ENCODE results near the gene GOSR1.

Gene GOSR1

GRCh38 chr17:30503558-30503957 is 26.4 kb downstream of the GOSR1 start:
- Histone ChIP-seq H3K4me1 (ENCODE audit: control insufficient read depth, insufficient read depth, low read length) (no peaks in the 10 kb centered on the region), H3K27ac (ENCODE audit: insufficient read depth, low read depth, low read length, poor library complexity, severe bottlenecking) (no peak overlapping the region), H3K36me3 (ENCODE audit: control insufficient read depth, insufficient read depth, low read length) (peaks cover 22% of the 10 kb centered on the region), H3K4me3 (ENCODE audit: insufficient read depth, low read depth, low read length) (no peak overlapping the region), H3K27me3 (ENCODE audit: control insufficient read depth, insufficient read depth, low read length, poor library complexity, severe bottlenecking) (no peaks in the 10 kb centered on the region), H3K9me3 (ENCODE audit: control insufficient read depth, low read length) (no peaks in the 10 kb centered on the region)
- 96 to 99% methylated on average over 4 of the region's 4 CpGs for WGBS, 2 experiments

GRCh38 chr17:30505868-30506417 is 28.7 kb downstream of the GOSR1 start:
- Histone ChIP-seq H3K9me3 (ENCODE audit: control insufficient read depth, low read length) (no peaks in the 10 kb centered on the region), H3K36me3 (ENCODE audit: control insufficient read depth, insufficient read depth, low read length) (peaks cover 20% of the 10 kb centered on the region), H3K27ac (ENCODE audit: insufficient read depth, low read depth, low read length, poor library complexity, severe bottlenecking) (no peak overlapping the region), H3K4me1 (ENCODE audit: control insufficient read depth, insufficient read depth, low read length) (no peaks in the 10 kb centered on the region), H3K4me3 (ENCODE audit: insufficient read depth, low read depth, low read length) (no peak overlapping the region), H3K27me3 (ENCODE audit: control insufficient read depth, insufficient read depth, low read length, poor library complexity, severe bottlenecking) (no peaks in the 10 kb centered on the region)
- WGBS, 2 experiments = 90 to 98% methylated on average over 6 of the region's 6 CpGs

GRCh38 chr17:30506481-30506880 is 29.3 kb downstream of the GOSR1 start:
- Histone ChIP-seq H3K4me1 (ENCODE audit: control insufficient read depth, insufficient read depth, low read length) (no peaks in the 10 kb centered on the region), H3K36me3 (ENCODE audit: control insufficient read depth, insufficient read depth, low read length) (peaks cover 15% of the 10 kb centered on the region), H3K27ac (ENCODE audit: insufficient read depth, low read depth, low read length, poor library complexity, severe bottlenecking) (no peak overlapping the region), H3K4me3 (ENCODE audit: insufficient read depth, low read depth, low read length) (no peak overlapping the region), H3K9me3 (ENCODE audit: control insufficient read depth, low read length) (no peaks in the 10 kb centered on the region), H3K27me3 (ENCODE audit: control insufficient read depth, insufficient read depth, low read length, poor library complexity, severe bottlenecking) (no peaks in the 10 kb centered on the region)
- 53 to 76% methylated on average over 1 of the region's 1 CpG for WGBS, 2 experiments

GRCh38 chr17:30513346-30513745 is 36.1 kb downstream of the GOSR1 start:
- H3K4me1 ChIP-seq (ENCODE audit: control insufficient read depth, insufficient read depth, low read length) = no peaks in the 10 kb centered on the region
- WGBS, 2 experiments = 88 to 92% methylated on average over 1 of the region's 1 CpG
- no peak overlapping the region for H3K4me3 ChIP-seq (ENCODE audit: insufficient read depth, low read depth, low read length)
- H3K36me3 ChIP-seq (ENCODE audit: control insufficient read depth, insufficient read depth, low read length) = peaks cover 6% of the 10 kb centered on the region
- H3K27me3 ChIP-seq (ENCODE audit: control insufficient read depth, insufficient read depth, low read length, poor library complexity, severe bottlenecking) = no peaks in the 10 kb centered on the region
- H3K27ac ChIP-seq (ENCODE audit: insufficient read depth, low read depth, low read length, poor library complexity, severe bottlenecking) = no peak overlapping the region
- H3K9me3 ChIP-seq (ENCODE audit: control insufficient read depth, low read length) = no peaks in the 10 kb centered on the region

- no peaks in the 10 kb centered on the region for H3K4me1 ChIP-seq (ENCODE audit: control insufficient read depth, insufficient read depth, low read length)
- no peak overlapping the region for H3K4me3 ChIP-seq (ENCODE audit: insufficient read depth, low read depth, low read length)
- H3K27ac ChIP-seq (ENCODE audit: insufficient read depth, low read depth, low read length, poor library complexity, severe bottlenecking) = no peak overlapping the region
- no peaks in the 10 kb centered on the region for H3K9me3 ChIP-seq (ENCODE audit: control insufficient read depth, low read length)
- no peaks in the 10 kb centered on the region for H3K27me3 ChIP-seq (ENCODE audit: control insufficient read depth, insufficient read depth, low read length, poor library complexity, severe bottlenecking)
- peaks cover 6% of the 10 kb centered on the region for H3K36me3 ChIP-seq (ENCODE audit: control insufficient read depth, insufficient read depth, low read length)
- 93 to 97% methylated on average over 3 of the region's 3 CpGs for WGBS, 2 experiments
Measured at GRCh38 chr17:30514895-30515596, 37.8 kb downstream of the GOSR1 start.

GRCh38 chr17:30517786-30518185 is 40.6 kb downstream of the GOSR1 start:
- Histone ChIP-seq H3K36me3 (ENCODE audit: control insufficient read depth, insufficient read depth, low read length) (peaks cover 23% of the 10 kb centered on the region), H3K27me3 (ENCODE audit: control insufficient read depth, insufficient read depth, low read length, poor library complexity, severe bottlenecking) (no peaks in the 10 kb centered on the region), H3K27ac (ENCODE audit: insufficient read depth, low read depth, low read length, poor library complexity, severe bottlenecking) (no peak overlapping the region), H3K9me3 (ENCODE audit: control insufficient read depth, low read length) (no peaks in the 10 kb centered on the region), H3K4me1 (ENCODE audit: control insufficient read depth, insufficient read depth, low read length) (no peaks in the 10 kb centered on the region), H3K4me3 (ENCODE audit: insufficient read depth, low read depth, low read length) (no peak overlapping the region)
- 90 to 99% methylated on average over 1 of the region's 1 CpG for WGBS, 2 experiments

- Histone ChIP-seq H3K4me3 (ENCODE audit: insufficient read depth, low read depth, low read length) (no peak overlapping the region), H3K27me3 (ENCODE audit: control insufficient read depth, insufficient read depth, low read length, poor library complexity, severe bottlenecking) (no peaks in the 10 kb centered on the region), H3K9me3 (ENCODE audit: control insufficient read depth, low read length) (no peaks in the 10 kb centered on the region), H3K36me3 (ENCODE audit: control insufficient read depth, insufficient read depth, low read length) (peaks cover 24% of the 10 kb centered on the region), H3K27ac (ENCODE audit: insufficient read depth, low read depth, low read length, poor library complexity, severe bottlenecking) (no peak overlapping the region), H3K4me1 (ENCODE audit: control insufficient read depth, insufficient read depth, low read length) (no peaks in the 10 kb centered on the region)
- WGBS, 2 experiments = 90 to 94% methylated on average over 5 of the region's 5 CpGs
Measured at GRCh38 chr17:30519166-30519565, 42.0 kb downstream of the GOSR1 start.

- no peaks in the 10 kb centered on the region for H3K4me1 ChIP-seq (ENCODE audit: control insufficient read depth, insufficient read depth, low read length)
- H3K27ac ChIP-seq (ENCODE audit: insufficient read depth, low read depth, low read length, poor library complexity, severe bottlenecking) = no peak overlapping the region
- no peaks in the 10 kb centered on the region for H3K27me3 ChIP-seq (ENCODE audit: control insufficient read depth, insufficient read depth, low read length, poor library complexity, severe bottlenecking)
- H3K36me3 ChIP-seq (ENCODE audit: control insufficient read depth, insufficient read depth, low read length) = peaks cover 22% of the 10 kb centered on the region
- no peaks in the 10 kb centered on the region for H3K9me3 ChIP-seq (ENCODE audit: control insufficient read depth, low read length)
- H3K4me3 ChIP-seq (ENCODE audit: insufficient read depth, low read depth, low read length) = no peak overlapping the region
- WGBS, 2 experiments = 97 to 100% methylated on average over 3 of the region's 3 CpGs
Measured at GRCh38 chr17:30519707-30520106, 42.5 kb downstream of the GOSR1 start.

GRCh38 chr17:30520436-30520835 is 43.2 kb downstream of the GOSR1 start:
- no peak overlapping the region for H3K4me3 ChIP-seq (ENCODE audit: insufficient read depth, low read depth, low read length)
- H3K9me3 ChIP-seq (ENCODE audit: control insufficient read depth, low read length) = no peaks in the 10 kb centered on the region
- no peaks in the 10 kb centered on the region for H3K4me1 ChIP-seq (ENCODE audit: control insufficient read depth, insufficient read depth, low read length)
- no peak overlapping the region for H3K27ac ChIP-seq (ENCODE audit: insufficient read depth, low read depth, low read length, poor library complexity, severe bottlenecking)
- WGBS, 2 experiments = 96% methylated on average over 2 of the region's 2 CpGs
- no peaks in the 10 kb centered on the region for H3K27me3 ChIP-seq (ENCODE audit: control insufficient read depth, insufficient read depth, low read length, poor library complexity, severe bottlenecking)
- peaks cover 22% of the 10 kb centered on the region for H3K36me3 ChIP-seq (ENCODE audit: control insufficient read depth, insufficient read depth, low read length)

GRCh38 chr17:30520882-30521281 is 43.7 kb downstream of the GOSR1 start:
- peaks cover 22% of the 10 kb centered on the region for H3K36me3 ChIP-seq (ENCODE audit: control insufficient read depth, insufficient read depth, low read length)
- no peaks in the 10 kb centered on the region for H3K9me3 ChIP-seq (ENCODE audit: control insufficient read depth, low read length)
- no peaks in the 10 kb centered on the region for H3K4me1 ChIP-seq (ENCODE audit: control insufficient read depth, insufficient read depth, low read length)
- no peak overlapping the region for H3K4me3 ChIP-seq (ENCODE audit: insufficient read depth, low read depth, low read length)
- H3K27me3 ChIP-seq (ENCODE audit: control insufficient read depth, insufficient read depth, low read length, poor library complexity, severe bottlenecking) = no peaks in the 10 kb centered on the region
- H3K27ac ChIP-seq (ENCODE audit: insufficient read depth, low read depth, low read length, poor library complexity, severe bottlenecking) = no peak overlapping the region
- WGBS, 2 experiments = 94 to 97% methylated on average over 1 of the region's 1 CpG
